Progenitor cell of endocrine pancreas (in vitro differentiated cells): ENCODE measurements around the gene CMTM8. TPM values are rescaled to one million over a fixed set of nuclear protein-coding genes. Genes with fewer than 3 reads are reported as not detected.

Experiments used
- DNase-seq: peaks from one replicate; pipeline ENCODE4 v3.0.0; 2021; ENCODE audit warnings: low spot score; ENCODE audit not compliant: unreplicated experiment
- H3K27ac Mint-ChIP-seq: 2 replicates; pipeline ENCODE4 v1.8.0; 2021; ENCODE audit warnings: mild to moderate bottlenecking, moderate library complexity, mixed read lengths
- H3K27me3 Mint-ChIP-seq: 2 replicates; pipeline ENCODE4 v1.8.0; 2021; ENCODE audit warnings: mixed read lengths
- H3K36me3 Mint-ChIP-seq: 2 replicates; pipeline ENCODE4 v1.8.0; 2022; ENCODE audit warnings: mixed read lengths; ENCODE audit not compliant: insufficient read depth
- H3K4me1 Mint-ChIP-seq: 2 replicates; pipeline ENCODE4 v1.8.0; 2021; ENCODE audit warnings: low read depth, mixed read lengths
- H3K4me3 Mint-ChIP-seq: 2 replicates; pipeline ENCODE4 v1.8.0; 2021; ENCODE audit warnings: low read depth, mild to moderate bottlenecking, moderate library complexity, mixed read lengths
- H3K9me3 Mint-ChIP-seq: 2 replicates; pipeline ENCODE4 v1.8.0; 2021; ENCODE audit warnings: low read depth, mixed read lengths
- CTCF ChIP-seq: fragments of 200-600 bp; sonication (generic); IDR thresholded peaks from one replicate; pipeline ENCODE4 v1.5.0; 2021; ENCODE audit warnings: antibody characterized with exemption, mild to moderate bottlenecking; ENCODE audit not compliant: unreplicated experiment
- total RNA-seq: library from RNA; stranded (reverse); gene quantifications from 2 replicates; pipeline ENCODE4 v1.2.1, GENCODE V29; 2021

CMTM8 gene
- total RNA-seq, 1 donor from 2014 or later = 39.1 TPM

GRCh38 chr3:32401126-32401525 lies 162.6 kb downstream of the CMTM8 start:
- TF ChIP-seq CTCF = no peak
- no peaks in the 10 kb centered on the region for H3K27me3 Mint-ChIP-seq
- H3K9me3 Mint-ChIP-seq = no peaks in the 10 kb centered on the region
- H3K4me1 Mint-ChIP-seq = peaks cover 28% of the 10 kb centered on the region
- H3K36me3 Mint-ChIP-seq = peaks cover 3% of the 10 kb centered on the region
- no peak overlapping the region for H3K4me3 Mint-ChIP-seq
- H3K27ac Mint-ChIP-seq = no peak overlapping the region
- no peak for DNase-seq

GRCh38 chr3:32401556-32402081 lies 163.1 kb downstream of the CMTM8 start:
- peak overlapping the region; percentile 97 for H3K27ac Mint-ChIP-seq
- no peaks in the 10 kb centered on the region for H3K9me3 Mint-ChIP-seq
- no peak for TF ChIP-seq CTCF
- H3K4me1 Mint-ChIP-seq = peaks cover 33% of the 10 kb centered on the region
- H3K27me3 Mint-ChIP-seq = no peaks in the 10 kb centered on the region
- peak; percentile 32 for DNase-seq
- peaks cover 3% of the 10 kb centered on the region for H3K36me3 Mint-ChIP-seq
- peak overlapping the region; percentile 60 for H3K4me3 Mint-ChIP-seq

GRCh38 chr3:32403663-32404062 lies 165.2 kb downstream of the CMTM8 start:
- H3K36me3 Mint-ChIP-seq = peaks cover 3% of the 10 kb centered on the region
- no peak for DNase-seq
- H3K4me3 Mint-ChIP-seq = no peak overlapping the region

GRCh38 chr3:32404714-32405113 lies 166.2 kb downstream of the CMTM8 start:
- Mint-ChIP-seq H3K27me3 (no peaks in the 10 kb centered on the region), H3K36me3 (peaks cover 6% of the 10 kb centered on the region), H3K27ac (no peak overlapping the region), H3K4me3 (no peak overlapping the region), H3K4me1 (peaks cover 33% of the 10 kb centered on the region), H3K9me3 (no peaks in the 10 kb centered on the region)
- no peak for TF ChIP-seq CTCF
- DNase-seq = no peak

More at GRCh38 chr3:32403663-32404062, 165.2 kb downstream of the CMTM8 start:
- no peaks in the 10 kb centered on the region for H3K27me3 Mint-ChIP-seq
- no peak for TF ChIP-seq CTCF
- H3K4me1 Mint-ChIP-seq = peaks cover 36% of the 10 kb centered on the region
- no peak overlapping the region for H3K27ac Mint-ChIP-seq
- no peaks in the 10 kb centered on the region for H3K9me3 Mint-ChIP-seq

- Mint-ChIP-seq H3K4me1 (peaks cover 36% of the 10 kb centered on the region), H3K9me3 (no peaks in the 10 kb centered on the region), H3K4me3 (no peak overlapping the region), H3K36me3 (peaks cover 6% of the 10 kb centered on the region), H3K27ac (no peak overlapping the region), H3K27me3 (no peaks in the 10 kb centered on the region)
- DNase-seq = no peak
- TF ChIP-seq CTCF = no peak
Measured at GRCh38 chr3:32405155-32405554, 166.7 kb downstream of the CMTM8 start.
